CD14-positive monocyte (primary cell): ENCODE data around the gene CD28. TPM values are rescaled to one million over a fixed set of nuclear protein-coding genes. Genes with fewer than 3 reads are reported as not detected.
"Not testable (repeated sequence)": the region's sequence is repeated elsewhere in the genome, so short reads cannot be mapped to it uniquely, and the experiment has no call there.

ENCODE experiments used
- DNase-seq, 3 donors: peaks; one replicate each; pipeline ENCODE4 v3.0.0-alpha.2; 2011 to 2022
- H2AFZ ChIP-seq: 2 replicates; pipeline ENCODE4 v1.6.0; 2012; ENCODE audit warnings: mild to moderate bottlenecking, low read depth, low read length, inconsistent platforms; ENCODE audit not compliant: insufficient read depth, poor library complexity, severe bottlenecking
- H3K27ac ChIP-seq, 2 donors: 1 replicate in 1 of 2; 2 replicates in 1 of 2; pipeline ENCODE4 v1.5.1; 2012 to 2013; ENCODE audit warnings: low read length in 2 of 2, control low read depth in 1 of 2, inconsistent platforms in 1 of 2, low read depth in 1 of 2, mild to moderate bottlenecking in 1 of 2
- H3K27me3 ChIP-seq, 2 donors: one replicate each; pipeline versions ENCODE4 v1.6.0 to v1.6.1; 2011 to 2013; ENCODE audit warnings: low read length in 2 of 2; ENCODE audit not compliant: control insufficient read depth in 2 of 2, insufficient read depth in 2 of 2
- H3K36me3 ChIP-seq, 2 donors: replicated peaks in 1 of 2; 1 replicate in 1 of 2; 2 replicates in 1 of 2; pipeline versions ENCODE4 v1.5.1 to v1.6.1; 2012 to 2013; ENCODE audit warnings: low read length in 2 of 2, control low read depth in 1 of 2, inconsistent platforms in 1 of 2, mild to moderate bottlenecking in 1 of 2; ENCODE audit not compliant: insufficient read depth in 2 of 2, control insufficient read depth in 1 of 2
- H3K4me1 ChIP-seq, 2 donors: 1 replicate in 1 of 2; 2 replicates in 1 of 2; pipeline versions ENCODE4 v1.5.1 to v1.6.1; 2012 to 2013; ENCODE audit warnings: low read length in 2 of 2, control low read depth in 1 of 2, inconsistent platforms in 1 of 2, mild to moderate bottlenecking in 1 of 2, moderate library complexity in 1 of 2; ENCODE audit not compliant: insufficient read depth in 2 of 2, control insufficient read depth in 1 of 2
- H3K4me2 ChIP-seq: replicated peaks from 2 replicates; pipeline ENCODE3; 2012; ENCODE audit warnings: low read length, moderate library complexity, mild to moderate bottlenecking; ENCODE audit not compliant: poor library complexity, severe bottlenecking; ENCODE audit errors: extremely low read depth
- H3K4me3 ChIP-seq, 3 experiments: fragments of 200-600 bp in 1 of 3; sonication (generic) in 1 of 3; replicated peaks in 1 of 3; 1 replicate in 2 of 3; 2 replicates in 1 of 3; pipeline ENCODE4 v1.5.1; 2011 to 2013; ENCODE audit warnings: low read length in 3 of 3, mild to moderate bottlenecking in 3 of 3, control low read depth in 2 of 3, low read depth in 2 of 3, inconsistent platforms in 1 of 3, moderate library complexity in 1 of 3
- H3K79me2 ChIP-seq: 2 replicates; pipeline ENCODE4 v1.6.0; 2012; ENCODE audit warnings: mild to moderate bottlenecking, control low read depth, inconsistent platforms, low read length, moderate library complexity; ENCODE audit not compliant: insufficient read depth
- H3K9ac ChIP-seq: 2 replicates; pipeline ENCODE4 v1.6.0; 2017; ENCODE audit warnings: low read length, mild to moderate bottlenecking; ENCODE audit not compliant: insufficient read depth, poor library complexity, severe bottlenecking
- H3K9me3 ChIP-seq, 2 donors: replicated peaks in 1 of 2; 1 replicate in 1 of 2; 2 replicates in 1 of 2; pipeline versions ENCODE4 v1.5.1 to v1.6.1; 2012 to 2013; ENCODE audit warnings: low read length in 2 of 2, control low read depth in 1 of 2; ENCODE audit not compliant: control insufficient read depth in 1 of 2, insufficient read depth in 1 of 2
- H4K20me1 ChIP-seq: 2 replicates; pipeline ENCODE4 v1.6.0; 2012; ENCODE audit warnings: mild to moderate bottlenecking, low read length, control low read depth, moderate library complexity; ENCODE audit not compliant: insufficient read depth
- H3K27ac Mint-ChIP-seq, 7 donors: one replicate each; pipeline ENCODE4 v1.8.0; 2020; ENCODE audit warnings: mild to moderate bottlenecking in 7 of 7, mixed read lengths in 7 of 7, moderate library complexity in 6 of 7, inconsistent platforms in 2 of 7
- H3K27me3 Mint-ChIP-seq, 3 donors: one replicate each; pipeline ENCODE4 v1.8.0; 2021 to 2022; ENCODE audit warnings: low read depth in 3 of 3, mild to moderate bottlenecking in 3 of 3, mixed read lengths in 3 of 3, moderate library complexity in 3 of 3, inconsistent platforms in 1 of 3
- H3K36me3 Mint-ChIP-seq, 2 donors: one replicate each; pipeline ENCODE4 v1.8.0; 2020; ENCODE audit warnings: mixed read lengths in 2 of 2, inconsistent platforms in 1 of 2, mild to moderate bottlenecking in 1 of 2
- H3K4me1 Mint-ChIP-seq: one replicate; pipeline ENCODE4 v1.8.0; 2020; ENCODE audit warnings: mild to moderate bottlenecking, mixed read lengths
- H3K4me3 Mint-ChIP-seq, 2 donors: one replicate each; pipeline ENCODE4 v1.8.0; 2020; ENCODE audit warnings: mild to moderate bottlenecking in 2 of 2, mixed read lengths in 2 of 2, moderate library complexity in 1 of 2
- H3K9me3 Mint-ChIP-seq, 7 donors: one replicate each; pipeline ENCODE4 v1.8.0; 2020 to 2022; ENCODE audit warnings: mixed read lengths in 7 of 7, mild to moderate bottlenecking in 6 of 7, moderate library complexity in 6 of 7, inconsistent platforms in 2 of 7
- CTCF ChIP-seq: fragments of 200-600 bp; IDR thresholded peaks from one replicate; pipeline ENCODE4 v1.8.0; 2022; ENCODE audit warnings: antibody characterized with exemption, mild to moderate bottlenecking
- WGBS: methylation state at CpG from one replicate; pipeline ENCODE4 v1.1.5; 2013; ENCODE audit warnings: missing lambda C conversion rate; ENCODE audit not compliant: insufficient coverage; 5-methylcytosine and 5-hydroxymethylcytosine counted together
- intact Hi-C, 2 donors: fragments of 100-400 bp; cut with micrococcal nuclease; formaldehyde crosslinking; loops; one replicate each; pipeline versions ENCODE4 v1.15.0 to v1.15.1; 2023
- polyA plus RNA-seq, 3 donors: library from polyadenylated mRNA; depleted of rRNA in 1 of 3; unstranded in 2 of 3; stranded (reverse) in 1 of 3; fragments of 300-500 nt in 2 of 3; fragments of >200 nt in 1 of 3; fragmentation: Illumina TruSeq in 2 of 3; gene quantifications; 1 replicate in 2 of 3; 2 replicates in 1 of 3; pipeline ENCODE4 v1.2.3, GENCODE V29; 2012 to 2021

CD28 gene
- polyA plus RNA-seq, 3 donors, result 0.09 to 0.21 TPM; not detected in 1

GRCh38 chr2:203775684-203776083 is 69.2 kb downstream of the CD28 start:
- Histone ChIP-seq H3K27me3 (no peaks in the 10 kb centered on the region), H3K27ac (no peak overlapping the region), H3K4me3 (no peak overlapping the region), H3K9ac (no peak overlapping the region), H3K36me3 (no peaks in the 10 kb centered on the region), H3K4me1 (no peaks in the 10 kb centered on the region), H3K4me2 (no peak overlapping the region), H2AFZ (no peak overlapping the region), H4K20me1 (no peaks in the 10 kb centered on the region), H3K9me3 (no peaks in the 10 kb centered on the region), H3K79me2 (no peaks in the 10 kb centered on the region)
- intact Hi-C loops, result no loop called here
- Mint-ChIP-seq H3K36me3 (no peaks in the 10 kb centered on the region), H3K4me3 (no peak overlapping the region), H3K4me1 (no peaks in the 10 kb centered on the region), H3K27me3 (peaks cover 0 to 6% (median 0%) of the 10 kb centered on the region in 3 donors), H3K9me3 (peaks cover 0 to 9% (median 7%) of the 10 kb centered on the region in 7 donors), H3K27ac (peak overlapping the region in 1 of 7 donors; percentile 43)
- TF ChIP-seq CTCF, result no peak
- WGBS, result 100% methylated on average over 1 of the region's 1 CpG
- no peak for DNase-seq

- intact Hi-C loops, result no loop called here
- Histone ChIP-seq H3K9me3 (no peaks in the 10 kb centered on the region), H2AFZ (no peak overlapping the region), H3K36me3 (no peaks in the 10 kb centered on the region), H3K79me2 (no peaks in the 10 kb centered on the region), H3K27me3 (no peaks in the 10 kb centered on the region), H3K4me3 (no peak overlapping the region), H3K9ac (no peak overlapping the region), H3K4me2 (no peak overlapping the region), H4K20me1 (no peaks in the 10 kb centered on the region), H3K4me1 (no peaks in the 10 kb centered on the region), H3K27ac (no peak overlapping the region)
- H3K27me3 Mint-ChIP-seq, result peaks cover 0 to 4% (median 0%) of the 10 kb centered on the region in 3 donors
- H3K4me1 Mint-ChIP-seq, result peaks cover 4% of the 10 kb centered on the region
- H3K4me3 Mint-ChIP-seq, result no peak overlapping the region
- no peaks in the 10 kb centered on the region for H3K36me3 Mint-ChIP-seq
- DNase-seq, result no peak
- H3K9me3 Mint-ChIP-seq, result peaks cover 0 to 9% (median 6%) of the 10 kb centered on the region in 7 donors
- no peak for TF ChIP-seq CTCF
- H3K27ac Mint-ChIP-seq, result no peak overlapping the region
- 100% methylated on average over 1 of the region's 5 CpGs for WGBS
Measured at GRCh38 chr2:203777030-203777429, 70.6 kb downstream of the CD28 start.

GRCh38 chr2:203779477-203780073 is 73.1 kb downstream of the CD28 start:
- DNase-seq, result not testable (repeated sequence)

More at GRCh38 chr2:203779477-203780073, 73.1 kb downstream of the CD28 start:
- WGBS, result 100% methylated on average over 2 of the region's 4 CpGs
- peaks cover 15% of the 10 kb centered on the region for H3K4me1 Mint-ChIP-seq
- not testable (repeated sequence) for H3K9ac ChIP-seq, H3K27me3 Mint-ChIP-seq, H3K4me3 ChIP-seq, H3K9me3 ChIP-seq, H3K9me3 Mint-ChIP-seq, H3K36me3 Mint-ChIP-seq, H3K4me1 ChIP-seq, H2AFZ ChIP-seq, H3K36me3 ChIP-seq, H3K4me3 Mint-ChIP-seq, H3K4me2 ChIP-seq, H4K20me1 ChIP-seq, H3K27me3 ChIP-seq, H3K27ac ChIP-seq, H3K79me2 ChIP-seq
- peak overlapping the region in 1 of 7 donors; percentile 14 for H3K27ac Mint-ChIP-seq
- intact Hi-C loops, result loop anchor here in 1 of 2 donors (5.0 kb wide), 1 partner anchor 122 kb away; no protein-coding TSS in a partner anchor
